K562 (cell line): ENCODE results near the gene SMIM10. TPM values are rescaled to one million over a fixed set of nuclear protein-coding genes. Genes with fewer than 3 reads are reported as not detected.
"Not testable (repeated sequence)": the region's sequence is repeated elsewhere in the genome, so short reads cannot be mapped to it uniquely, and the experiment has no call there.

Source experiments
- ATAC-seq: fragments of 200-7000 bp; cut with Tn5 transposase; 3 replicates; pipeline ENCODE4 v1.9.1; 2020; ENCODE audit warnings: moderate library complexity
- BruUV-seq: library from RNA; stranded (reverse); fragments of 400-500 nt; replicated peaks from 2 replicates; lab custom pipeline; 2021; lab: Mats Ljungman, UMichigan
- CTCF ChIA-PET: fragments of 300-600 bp; formaldehyde crosslinking; extraction: SDS; loops from one replicate; lab custom pipeline; 2021; ENCODE audit warnings: low intra/inter-chr PET ratio; lab: Yijun Ruan, JAX
- POLR2A ChIA-PET: fragments of 300-600, 350-650 bp; sonication (Branson Sonifier 250); formaldehyde crosslinking; extraction: SDS; loops from one replicate; lab custom pipeline; 2021; ENCODE audit warnings: antibody characterized with exemption, inconsistent platforms; lab: Yijun Ruan, JAX
- DNase-seq, 4 experiments: peaks; one replicate each; pipeline versions ENCODE4 v3.0.0 to v3.0.0-alpha.2; 2011 to 2018; ENCODE audit warnings: low spot score in 3 of 4, mixed read lengths in 3 of 4; ENCODE audit errors: extremely low read depth in 1 of 4
- FAIRE-seq: peaks from 2 replicates; lab custom pipeline; 2011; peaks lifted over from hg19 to GRCh38; lab: Jason Lieb, UNC
- H2AFZ ChIP-seq: 2 replicates; pipeline ENCODE4 v1.6.0; 2011; ENCODE audit warnings: low read depth, low read length, control low read depth, inconsistent platforms
- H3K27ac ChIP-seq: fragments of 200-600 bp; 3 replicates; pipeline ENCODE4 v1.8.0; 2011; ENCODE audit warnings: low read depth, mild to moderate bottlenecking, control low read depth, inconsistent platforms, low read length, moderate library complexity, mixed read lengths; ENCODE audit errors: extremely low read depth
- H3K27me3 ChIP-seq, 2 experiments: fragments of 300-600 bp in 1 of 2; 2 replicates in 1 of 2; 3 replicates in 1 of 2; pipeline versions ENCODE4 v1.6.0 to v1.8.0; 2011; ENCODE audit warnings: inconsistent platforms in 2 of 2, low read length in 2 of 2, mild to moderate bottlenecking in 1 of 2, mixed read lengths in 1 of 2, moderate library complexity in 1 of 2; ENCODE audit not compliant: control insufficient read depth in 2 of 2, insufficient read depth in 2 of 2
- H3K36me3 ChIP-seq: fragments of 300-600 bp; 3 replicates; pipeline ENCODE4 v1.8.0; 2011; ENCODE audit warnings: mild to moderate bottlenecking, low read length, inconsistent platforms; ENCODE audit not compliant: control insufficient read depth, insufficient read depth
- H3K4me1 ChIP-seq, 2 experiments: fragments of 200-600 bp in 1 of 2; replicated peaks in 1 of 2; 2 replicates in 1 of 2; 3 replicates in 1 of 2; pipeline versions ENCODE4 v1.5.1 to v1.8.0; 2011; ENCODE audit warnings: inconsistent platforms in 2 of 2, low read length in 2 of 2, mild to moderate bottlenecking in 1 of 2, mixed read lengths in 1 of 2, moderate library complexity in 1 of 2; ENCODE audit not compliant: control insufficient read depth in 2 of 2, insufficient read depth in 2 of 2
- H3K4me2 ChIP-seq: 2 replicates; pipeline ENCODE4 v1.6.1; 2011; ENCODE audit warnings: low read length, control low read depth, inconsistent platforms, mixed read lengths; ENCODE audit not compliant: insufficient read depth
- H3K4me3 ChIP-seq: fragments of 200-600 bp; sonication (generic), shearing (Covaris generic); 2 replicates; pipeline ENCODE4 v1.5.1; 2016; ENCODE audit warnings: control low read depth, inconsistent platforms
- H3K79me2 ChIP-seq: fragments of 200-600 bp; 3 replicates; pipeline ENCODE4 v1.8.0; 2011; ENCODE audit warnings: low read length, inconsistent platforms; ENCODE audit not compliant: control insufficient read depth, insufficient read depth
- H3K9ac ChIP-seq, 2 experiments: 2 replicates each; pipeline versions ENCODE4 v1.6.0 to v1.6.1; 2011; ENCODE audit warnings: low read depth in 2 of 2, low read length in 2 of 2, control low read depth in 1 of 2, inconsistent platforms in 1 of 2, mild to moderate bottlenecking in 1 of 2, mixed read lengths in 1 of 2; ENCODE audit not compliant: insufficient read depth in 1 of 2
- H3K9me1 ChIP-seq: one replicate; pipeline ENCODE4 v1.6.0; 2011; ENCODE audit warnings: inconsistent platforms, mild to moderate bottlenecking, low read length, moderate library complexity; ENCODE audit not compliant: control insufficient read depth, insufficient read depth
- H3K9me3 ChIP-seq: replicated peaks from 2 replicates; pipeline ENCODE4 v1.5.1; 2011; ENCODE audit warnings: low read depth, low read length, inconsistent platforms; ENCODE audit not compliant: control insufficient read depth, insufficient read depth
- H4K20me1 ChIP-seq: replicated peaks from 2 replicates; pipeline ENCODE4 v1.6.1; 2011; ENCODE audit warnings: low read length, inconsistent platforms, mixed read lengths; ENCODE audit not compliant: control insufficient read depth, insufficient read depth
- ZHX1 ChIP-seq: fragments of 150-350 bp; conservative IDR thresholded peaks from 2 replicates; pipeline ENCODE4 v1.6.1; 2014; ENCODE audit warnings: low read length
- ZNF146 ChIP-seq: IDR thresholded peaks from one replicate; pipeline ENCODE4 v1.6.1; 2018; ENCODE audit warnings: missing compliant biosample characterization; ENCODE audit not compliant: unreplicated experiment
- WGBS: fragments of 100-300 bp; shearing (Covaris generic); methylation state at CpG from one replicate; pipeline ENCODE4 v1.1.6; 2016; ENCODE audit warnings: low coverage, mixed read lengths; ENCODE audit not compliant: insufficient coverage; ENCODE audit errors: missing lambda C conversion rate; 5-methylcytosine and 5-hydroxymethylcytosine counted together
- in situ Hi-C: fragments of 300-500 bp; cut with MboI; formaldehyde crosslinking; loops from 4 replicates; pipeline ENCODE4 v1.15.0; 2018; ENCODE audit warnings: inconsistent platforms, mixed read lengths
- intact Hi-C: fragments of 100-400 bp; cut with micrococcal nuclease; formaldehyde crosslinking; loops from 2 replicates; pipeline ENCODE4 v1.14.2; 2022
- polyA plus RNA-seq, 8 experiments: library from polyadenylated mRNA; depleted of rRNA in 4 of 8; stranded (reverse) in 5 of 8; unstranded in 3 of 8; fragments of >200 nt; fragmentation: Nextera tagmentation in 2 of 8; fragmentation: Illumina TruSeq in 1 of 8; extraction: Ambion mirVana in 2 of 8; extraction: Trizol in 1 of 8; gene quantifications; 2 replicates each; pipeline versions ENCODE4 v1.2.1 to v1.2.3, GENCODE V29; 2011 to 2014; ENCODE audit warnings: inconsistent platforms in 1 of 8, missing spikeins in 1 of 8
- total RNA-seq, 7 experiments: library from RNA; depleted of rRNA in 6 of 7; stranded (reverse); fragments of >200 nt in 6 of 7; fragmentation: Illumina TruSeq in 2 of 7; extraction: Trizol in 2 of 7; gene quantifications; 2 replicates each; pipeline versions ENCODE4 v1.2.1 to v1.2.3, GENCODE V29; 2011 to 2021; ENCODE audit warnings: low replicate concordance in 1 of 7

Gene SMIM10
- total and polyA plus RNA-seq, 9 of the 15 experiments (the other 6 are each of a cell fraction or from before 2014, with no cell fraction given) = 2.1 to 25.3 (median 16.4) TPM

- Histone ChIP-seq H3K36me3 (no peaks in the 10 kb centered on the region), H3K9me3 (no peaks in the 10 kb centered on the region), H3K27me3 (peaks cover 3 to 4% of the 10 kb centered on the region in 2 experiments; a peak in 2 of 5 replicates), H2AFZ (no peak overlapping the region), H4K20me1 (no peaks in the 10 kb centered on the region), H3K9ac (no peak overlapping the region), H3K4me1 (no peaks in the 10 kb centered on the region), H3K79me2 (no peaks in the 10 kb centered on the region), H3K9me1 (no peaks in the 10 kb centered on the region), H3K27ac (no peak overlapping the region), H3K4me3 (no peak overlapping the region), H3K4me2 (no peak overlapping the region)
- FAIRE-seq (no peak), ATAC-seq (no peak), DNase-seq (no peak)
- CTCF ChIA-PET = no interaction called here
- WGBS = 0% methylated on average over 1 of the region's 1 CpG
- in situ Hi-C loops = no loop called here
- BruUV-seq = no TSS peak
- POLR2A ChIA-PET = no interaction called here
- intact Hi-C loops = no loop called here
- TF ChIP-seq ZHX1 (no peak), ZNF146 (CRISPR knock-in tag) (peak; percentile 57)
Measured at GRCh38 chrX:134957836-134958235, 33.0 kb upstream of the SMIM10 start.

GRCh38 chrX:134960366-134960765 is 30.4 kb upstream of the SMIM10 start:
- H3K36me3 ChIP-seq, in situ Hi-C loops, CTCF ChIA-PET, H3K79me2 ChIP-seq, H3K9me1 ChIP-seq, H4K20me1 ChIP-seq, BruUV-seq, H3K27me3 ChIP-seq, DNase-seq, H3K4me1 ChIP-seq, H3K27ac ChIP-seq, ATAC-seq, H3K9me3 ChIP-seq, intact Hi-C loops, H3K4me3 ChIP-seq, H3K9ac ChIP-seq, FAIRE-seq, H3K4me2 ChIP-seq, H2AFZ ChIP-seq, POLR2A ChIA-PET: not testable (repeated sequence)
- no CpG with 5 or more reads among the region's 26 CpGs for WGBS
